IPS-NIHi7 (cell line): Measurements from ENCODE around the gene IDUA.
A peak's percentile ranks its signal among the peaks of the same experiment; 100 is the strongest.

Experiments used
- DNase-seq: peaks from one replicate; pipeline ENCODE4 v3.0.0; 2012; ENCODE audit warnings: mixed read lengths; ENCODE audit errors: extremely low spot score

Gene IDUA

DNA sequence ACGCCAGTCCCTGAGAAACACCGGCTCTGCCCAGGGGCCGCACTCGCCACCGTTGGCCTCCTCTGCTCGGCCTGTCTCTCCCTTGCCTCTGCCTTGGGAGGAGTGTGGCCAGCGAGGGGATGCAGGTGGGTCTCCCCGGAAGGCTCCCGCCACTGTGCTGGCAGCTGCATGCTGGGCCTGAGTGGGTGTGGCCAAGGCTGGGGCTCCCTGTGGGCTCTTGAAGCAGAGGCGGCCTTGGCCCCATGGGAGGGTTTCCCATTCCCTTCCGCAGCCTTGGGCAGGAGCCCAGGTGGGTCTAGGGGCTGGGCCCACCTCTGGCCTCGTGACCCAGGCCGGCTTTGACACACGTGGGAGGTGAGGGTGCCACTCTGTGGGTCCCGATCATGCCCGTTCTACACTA lies 43.7 kb downstream of the IDUA start:
- DNase-seq = no peak

DNA sequence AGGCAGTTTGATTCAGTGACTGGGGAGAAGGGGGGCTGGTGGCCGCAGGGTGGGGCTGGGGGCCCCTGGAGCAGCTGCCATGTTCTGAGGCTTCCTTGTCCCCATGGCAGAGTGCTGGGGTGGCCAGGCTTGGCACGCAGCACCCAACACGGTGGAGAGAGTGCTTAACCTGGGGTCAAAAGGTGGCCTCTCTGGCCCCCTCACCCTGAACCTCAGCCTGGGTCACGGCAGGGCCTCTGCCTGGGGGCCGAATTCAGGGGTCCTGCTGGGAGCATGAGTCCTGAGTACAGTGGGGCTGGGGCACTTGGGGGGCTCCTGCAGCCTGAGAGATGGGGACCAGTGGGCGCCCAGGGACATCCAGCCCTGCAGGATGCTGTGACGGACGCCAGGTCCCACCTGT lies 44.5 kb downstream of the IDUA start:
- no peak for DNase-seq

DNA sequence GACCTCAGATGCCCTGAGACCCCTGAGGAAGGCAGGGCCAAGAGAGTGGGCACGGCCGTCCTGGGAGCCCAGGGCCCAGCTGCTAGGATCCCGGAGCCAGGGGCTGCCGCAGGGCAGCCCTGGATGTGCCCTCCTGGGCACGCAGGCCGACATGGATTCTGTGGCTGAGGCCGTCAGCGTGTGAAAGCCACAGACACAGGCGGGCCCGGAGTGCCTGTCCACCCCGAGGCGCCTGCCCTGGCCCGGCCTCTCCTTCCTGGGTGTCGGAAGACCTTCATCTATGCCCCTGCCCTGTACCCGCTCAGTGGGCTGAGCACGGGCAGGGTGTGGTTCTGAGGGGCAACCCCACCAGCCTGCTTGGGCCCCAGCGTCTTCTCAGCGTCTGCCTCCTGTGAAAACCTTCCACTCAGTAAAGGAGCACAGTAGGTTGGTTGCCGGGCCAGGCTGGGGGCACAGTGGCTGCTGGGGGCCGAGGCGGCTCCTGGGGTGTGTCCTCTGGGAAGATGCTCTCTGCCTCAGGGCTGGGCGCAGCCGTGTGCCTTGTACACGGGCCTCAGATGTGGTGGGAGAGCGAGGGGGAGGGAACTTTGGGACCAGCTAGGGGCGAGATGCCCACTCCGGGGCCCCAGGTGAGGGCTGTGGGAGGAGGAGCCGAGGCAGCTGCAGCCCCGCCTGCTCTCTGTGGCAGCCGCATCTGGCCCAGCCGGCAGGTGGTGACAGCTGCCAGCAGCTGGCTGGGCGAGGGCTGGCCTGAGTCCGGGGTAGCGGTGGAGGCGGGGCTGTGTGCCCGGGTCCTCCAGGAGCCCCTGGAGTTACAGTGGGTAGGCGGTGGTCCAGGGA lies 45.3 kb downstream of the IDUA start:
- DNase-seq = peak; percentile 38

DNA sequence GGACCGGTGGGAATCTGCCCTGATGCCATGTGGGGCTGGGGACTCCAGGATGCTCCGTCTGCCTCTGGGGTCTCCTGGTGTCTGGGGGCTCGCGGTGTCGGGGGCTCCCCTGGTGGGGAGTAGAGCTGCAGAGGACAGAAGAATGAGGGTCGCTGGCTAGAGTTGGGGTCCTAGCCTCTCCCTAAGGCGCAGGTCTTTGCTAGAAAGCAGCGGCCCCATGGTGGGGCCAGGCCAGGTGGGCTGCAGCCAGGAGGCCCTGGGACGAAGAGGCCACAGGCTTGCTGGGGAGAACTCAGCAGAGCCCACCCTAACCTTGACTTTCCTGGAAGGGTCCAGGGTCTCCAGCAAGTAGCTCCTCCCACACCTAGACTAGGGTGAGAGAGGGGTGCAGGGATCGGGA lies 46.0 kb downstream of the IDUA start:
- DNase-seq = no peak

DNA sequence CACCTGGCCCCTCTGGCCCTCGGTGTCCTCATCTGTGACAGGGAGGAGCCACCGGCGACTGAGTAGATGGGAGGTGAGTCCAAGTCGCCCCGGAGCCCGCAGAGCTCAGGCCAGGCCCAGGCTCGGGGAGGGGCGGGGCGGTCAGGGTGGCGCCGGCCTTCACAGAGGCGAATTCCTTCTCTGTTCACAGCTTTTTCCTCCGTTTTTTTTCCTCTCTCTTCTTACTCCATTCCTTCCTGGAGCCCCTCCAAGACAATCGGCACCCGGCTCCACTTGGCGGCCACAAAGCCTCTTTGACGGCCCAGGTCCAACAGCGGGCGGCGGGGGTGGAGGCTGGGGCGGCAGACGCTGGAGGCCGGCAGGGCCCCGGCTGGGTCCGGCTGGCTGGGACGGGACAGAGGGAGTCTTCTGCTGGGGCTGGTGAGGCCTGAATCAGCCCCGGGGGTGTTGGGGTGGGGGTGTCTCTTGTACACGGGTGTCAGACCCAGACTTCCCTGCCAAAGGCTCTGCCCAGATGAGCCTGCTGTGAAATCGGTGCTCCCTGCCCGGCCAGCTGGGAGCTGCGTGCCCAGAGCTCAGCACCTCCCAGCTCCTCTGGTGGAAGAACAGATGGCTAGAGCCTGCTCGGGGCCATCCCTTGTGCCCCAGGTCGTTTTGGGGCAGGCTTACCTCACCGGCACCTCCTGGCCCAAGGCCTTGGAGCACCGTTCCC lies 47.2 kb downstream of the IDUA start:
- no peak for DNase-seq

DNA sequence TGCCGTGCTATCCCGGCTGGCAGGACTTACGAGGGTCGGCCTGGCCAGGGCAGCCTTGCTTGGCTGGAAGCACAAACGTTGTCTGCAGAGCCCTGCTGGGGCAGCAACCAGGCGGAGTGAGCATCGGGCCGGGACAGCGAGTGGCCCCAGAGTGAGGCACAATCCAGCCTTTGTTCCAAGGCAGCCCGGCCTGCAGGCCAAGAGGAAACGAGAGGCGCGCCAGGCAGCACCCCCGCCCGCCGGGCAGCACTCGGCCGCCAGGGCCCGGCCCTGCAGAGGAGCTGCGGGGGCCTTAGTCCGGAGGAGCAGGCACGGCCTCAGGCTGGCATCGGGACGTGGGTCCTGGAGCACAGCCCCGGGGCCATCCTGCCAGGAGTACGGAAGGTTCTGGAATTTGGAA lies 48.7 kb downstream of the IDUA start:
- no peak for DNase-seq

DNA sequence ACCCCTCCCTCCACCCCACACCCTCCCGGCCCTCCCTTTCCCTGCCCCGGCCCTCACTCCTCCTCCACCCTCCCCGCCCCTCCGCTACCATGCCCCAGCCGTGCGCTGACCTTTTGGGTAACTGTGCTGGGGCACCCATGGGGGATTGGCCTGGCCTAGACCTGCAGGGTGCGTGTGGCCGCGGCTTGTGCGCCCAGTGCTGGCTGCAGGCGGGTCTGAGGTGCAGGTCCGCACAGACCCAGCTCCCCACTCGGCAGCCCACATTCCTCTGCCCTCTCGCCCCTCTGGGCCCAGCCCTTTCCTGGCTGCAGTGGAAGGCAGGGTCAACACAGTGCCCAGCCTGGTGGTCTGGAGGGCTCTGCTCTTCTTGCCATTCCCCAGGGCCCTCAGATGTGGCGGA lies 49.3 kb downstream of the IDUA start:
- no peak for DNase-seq

DNA sequence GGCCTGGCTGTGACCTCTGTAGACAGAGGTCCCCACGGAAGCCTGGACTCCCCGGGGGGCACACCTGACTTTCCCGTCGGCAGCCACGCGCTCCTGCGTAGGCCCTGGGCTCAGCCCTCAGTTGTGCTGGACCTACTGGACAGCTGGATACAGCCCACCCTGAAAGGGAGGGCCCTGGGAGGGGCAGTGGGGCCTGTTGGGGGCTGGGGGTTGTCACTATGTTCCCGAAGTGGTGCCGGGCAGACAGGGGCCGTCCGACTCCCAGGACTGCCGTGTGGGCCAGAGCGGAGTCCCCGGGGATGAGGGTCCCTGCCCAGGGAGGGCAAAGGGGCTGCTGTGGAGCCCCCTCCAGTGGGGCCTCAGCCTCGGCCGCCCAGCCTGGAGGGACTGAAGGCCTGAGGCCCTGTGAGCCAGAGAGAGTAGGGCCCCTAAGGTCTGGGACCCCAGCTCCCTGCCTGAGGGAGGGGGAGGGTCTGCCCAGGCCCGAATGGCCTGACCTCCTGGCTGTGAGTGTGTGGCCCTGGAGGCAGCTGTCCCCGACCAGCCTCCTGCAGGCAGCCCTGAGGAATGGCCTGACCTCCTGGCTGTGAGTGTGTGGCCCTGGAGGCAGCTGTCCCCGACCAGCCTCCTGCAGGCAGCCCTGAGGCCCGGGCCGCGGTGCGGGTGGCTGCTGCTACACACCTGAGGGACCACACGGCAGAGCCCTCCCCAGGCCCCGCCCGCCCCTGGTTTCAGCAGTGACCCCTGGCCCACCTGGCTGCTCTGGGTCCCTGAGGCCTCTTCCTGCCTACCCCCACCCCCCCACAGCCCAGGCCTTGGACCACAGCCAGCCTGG lies 50.3 kb downstream of the IDUA start:
- no peak for DNase-seq

DNA sequence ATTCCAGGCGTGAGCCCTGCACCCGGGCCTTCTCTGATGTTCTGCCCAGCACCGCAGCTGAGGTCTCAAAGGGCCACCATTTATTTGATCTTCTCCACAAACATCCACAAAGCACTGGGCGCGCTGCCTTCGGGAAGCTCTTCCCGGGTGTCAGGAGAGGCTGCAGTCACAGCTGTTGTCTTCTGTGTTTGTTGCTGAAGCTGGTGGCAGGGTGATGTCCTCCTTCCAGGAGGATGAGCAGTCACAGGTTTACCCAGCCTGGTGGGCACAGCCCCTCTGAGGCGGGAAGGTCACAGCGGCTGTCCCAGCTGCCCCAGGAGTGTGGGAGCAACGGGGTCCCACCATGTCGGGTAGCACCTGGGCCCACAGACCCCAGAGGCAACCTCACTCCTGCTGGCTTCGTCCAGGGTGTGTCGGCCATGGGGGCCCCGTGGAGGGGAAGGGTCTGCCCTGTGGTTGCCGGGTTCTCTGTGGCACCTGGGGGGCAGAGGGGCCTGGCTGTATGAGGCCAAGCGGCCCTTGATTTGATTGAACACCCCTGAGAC lies 52.2 kb downstream of the IDUA start:
- DNase-seq = no peak

DNA sequence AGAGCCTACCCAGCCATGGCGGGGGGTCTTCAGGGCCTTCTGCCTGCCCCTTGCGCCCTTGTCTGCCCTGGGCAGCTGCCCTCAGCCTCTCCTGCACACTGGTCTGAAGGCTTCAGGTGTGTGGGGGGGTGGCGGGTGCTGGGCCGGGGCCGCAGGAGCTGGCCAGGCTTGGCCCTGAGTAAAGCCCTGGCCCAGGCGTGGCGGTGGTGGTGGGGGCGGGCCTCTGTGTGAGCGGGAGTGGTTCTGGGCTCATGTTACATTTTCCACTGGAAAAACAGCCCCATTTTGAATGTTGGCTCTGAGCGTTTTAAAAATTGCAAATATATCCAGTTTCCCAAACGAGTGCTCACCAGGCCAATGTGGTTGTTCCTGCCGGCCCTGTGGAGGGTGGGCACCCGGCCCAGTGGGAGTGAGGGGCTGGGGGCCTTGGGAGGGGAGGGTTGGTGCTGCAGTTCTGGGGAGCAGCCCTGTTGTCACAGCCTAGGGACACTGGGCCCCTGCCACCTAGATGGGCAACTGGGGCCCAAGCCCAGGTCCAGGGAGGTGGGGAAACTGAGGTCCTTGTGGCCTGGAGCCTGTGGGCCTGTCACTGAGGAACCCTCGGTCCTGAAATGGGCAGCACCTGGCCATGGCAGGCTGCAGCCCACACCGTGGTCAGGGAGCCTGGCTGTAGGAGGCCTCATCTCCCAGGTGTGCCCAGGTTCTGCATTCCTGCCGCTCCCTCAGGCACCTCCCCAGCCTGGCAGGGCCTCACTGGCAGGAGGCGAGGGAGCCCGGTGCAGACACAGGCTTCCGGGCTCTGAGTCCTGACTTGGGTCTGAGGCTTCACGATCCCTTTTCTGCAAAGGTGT lies 52.9 kb downstream of the IDUA start:
- peak; percentile 65 for DNase-seq

DNA sequence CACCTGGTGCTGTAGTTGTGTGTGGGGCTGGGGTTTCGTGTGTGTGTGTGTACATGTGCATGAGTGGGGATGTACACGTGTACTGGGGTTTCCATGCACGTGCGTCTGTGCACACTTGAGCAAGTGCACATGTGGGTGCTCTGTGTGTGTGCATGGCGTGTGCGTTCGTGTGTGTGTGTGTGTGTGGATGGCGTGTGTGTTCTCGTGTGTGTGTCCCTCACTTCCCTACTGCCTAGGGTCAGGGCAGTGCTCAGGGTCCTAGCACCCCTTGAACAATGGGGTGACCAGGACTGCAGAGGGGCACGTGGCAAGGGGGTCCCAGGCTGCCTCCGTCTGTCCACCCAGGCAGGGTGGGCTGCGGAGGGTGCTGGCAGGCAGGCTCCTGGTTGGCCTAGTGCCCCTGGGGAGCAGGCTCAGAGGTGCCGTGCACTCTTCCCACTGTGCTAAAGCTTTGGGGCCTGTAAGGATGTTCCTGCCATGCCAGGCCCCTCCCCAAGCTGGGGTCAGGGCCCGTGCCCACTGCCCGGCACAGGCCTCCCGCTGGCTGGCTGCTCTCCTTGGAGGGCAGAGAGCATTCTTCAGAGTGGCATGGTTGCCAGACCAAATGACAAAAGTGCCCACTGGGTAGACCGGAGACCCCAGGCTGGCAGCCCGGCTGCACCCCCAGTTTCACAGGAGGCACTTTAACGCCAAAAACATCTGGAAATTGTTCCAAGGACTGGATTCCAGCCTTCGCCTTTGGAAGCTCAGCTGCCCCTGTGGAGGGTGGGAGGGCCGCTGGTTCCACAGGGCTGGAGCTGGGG lies 53.7 kb downstream of the IDUA start:
- DNase-seq = no peak

DNA sequence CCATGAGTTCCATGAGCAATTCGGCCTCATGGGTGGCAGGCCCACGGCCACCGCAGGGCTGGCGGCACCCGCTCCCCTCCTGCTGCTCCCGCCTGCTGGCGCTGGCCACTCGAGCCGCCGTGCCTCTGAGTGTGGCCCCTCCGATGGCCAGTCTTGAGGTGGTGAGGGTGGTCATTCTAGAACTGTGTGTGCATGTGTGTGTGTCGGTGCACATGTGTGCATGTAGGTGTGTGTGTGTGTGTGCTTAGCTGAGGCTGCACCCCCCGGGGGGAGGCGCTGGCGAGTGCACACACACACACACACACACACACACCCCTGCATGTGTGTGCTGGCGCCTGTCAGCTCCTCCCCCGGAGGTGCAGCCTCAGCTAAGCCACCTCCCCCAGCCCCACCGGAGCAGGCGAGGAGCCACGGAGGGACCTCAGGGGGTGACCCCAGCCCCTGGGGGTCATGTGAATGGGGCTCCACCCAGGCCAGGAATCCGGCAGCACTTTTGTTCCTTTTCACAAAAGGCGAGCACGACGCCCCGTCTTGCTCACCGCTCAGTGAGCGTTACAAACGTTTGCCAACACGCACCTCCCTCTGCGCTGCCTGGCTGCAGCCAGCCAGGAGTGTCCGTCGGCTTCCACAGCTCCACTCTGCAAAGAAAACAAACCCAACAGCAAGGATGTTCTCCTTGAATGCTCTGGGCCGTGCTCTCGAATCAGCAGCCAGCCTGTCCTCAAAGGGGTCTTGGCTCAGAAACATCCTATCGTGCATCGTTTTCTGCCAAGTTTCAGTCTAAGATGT lies 54.5 kb downstream of the IDUA start:
- DNase-seq = no peak

DNA sequence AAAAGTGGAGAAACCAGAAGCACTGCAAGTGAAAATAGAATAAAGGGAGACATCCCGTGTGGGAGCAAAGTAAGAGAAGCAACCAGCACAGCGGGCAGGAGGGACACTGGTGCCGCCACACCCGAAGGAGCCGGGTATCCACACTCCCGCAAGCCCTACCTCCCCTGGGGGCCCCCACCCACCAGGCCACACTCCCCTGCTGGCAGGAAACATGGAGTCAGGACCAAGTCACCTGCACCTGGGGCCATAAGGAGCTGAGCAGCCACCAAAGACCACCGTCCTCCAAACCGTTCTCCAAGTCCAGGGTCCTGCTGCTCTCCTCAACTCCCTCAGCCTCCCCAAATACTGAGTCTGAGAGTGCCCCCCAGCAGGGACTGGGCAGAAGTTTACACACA lies 55.1 kb downstream of the IDUA start:
- no peak for DNase-seq

DNA sequence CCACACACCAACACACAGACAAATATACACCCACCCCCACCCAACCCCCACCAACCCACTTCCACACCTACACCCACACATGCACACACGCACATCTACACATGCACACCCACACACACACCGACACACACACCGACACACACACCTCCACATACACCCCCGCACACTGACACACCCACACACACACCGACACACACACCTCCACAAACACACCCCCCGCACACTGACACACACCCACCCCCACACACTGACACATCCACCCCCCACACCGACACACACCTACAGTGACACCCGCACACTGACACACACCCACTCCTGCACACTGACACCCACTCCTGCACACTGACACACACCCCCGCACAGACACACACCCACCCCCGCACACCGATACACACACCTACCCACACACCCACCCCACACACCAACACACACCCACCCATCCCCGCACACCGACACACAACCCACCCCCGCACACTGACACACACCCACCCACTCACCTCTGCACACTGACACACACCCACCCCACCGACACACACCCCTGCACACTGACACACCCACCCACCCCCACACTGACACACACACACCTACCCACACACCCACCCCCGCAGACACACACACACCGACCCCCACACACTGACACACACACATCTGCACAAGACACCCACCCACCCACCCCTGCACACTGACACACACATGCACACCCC lies 55.7 kb downstream of the IDUA start:
- no peak for DNase-seq

DNA sequence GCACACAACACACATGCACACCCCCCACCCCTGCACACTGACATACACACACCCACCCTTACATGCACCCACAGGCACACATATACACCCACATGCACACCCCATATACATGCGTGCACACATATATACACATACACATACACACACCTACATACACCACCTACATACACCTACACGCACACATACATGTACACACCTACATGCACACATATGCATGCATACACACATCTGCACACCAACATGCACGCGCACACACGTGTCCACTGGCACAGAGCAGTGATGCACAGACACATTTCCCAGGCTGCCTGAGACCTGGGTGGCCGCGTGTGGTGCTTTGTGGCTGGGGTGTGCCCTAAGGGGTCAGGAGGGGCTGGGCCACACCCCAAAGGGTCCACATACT lies 56.3 kb downstream of the IDUA start:
- no peak for DNase-seq

DNA sequence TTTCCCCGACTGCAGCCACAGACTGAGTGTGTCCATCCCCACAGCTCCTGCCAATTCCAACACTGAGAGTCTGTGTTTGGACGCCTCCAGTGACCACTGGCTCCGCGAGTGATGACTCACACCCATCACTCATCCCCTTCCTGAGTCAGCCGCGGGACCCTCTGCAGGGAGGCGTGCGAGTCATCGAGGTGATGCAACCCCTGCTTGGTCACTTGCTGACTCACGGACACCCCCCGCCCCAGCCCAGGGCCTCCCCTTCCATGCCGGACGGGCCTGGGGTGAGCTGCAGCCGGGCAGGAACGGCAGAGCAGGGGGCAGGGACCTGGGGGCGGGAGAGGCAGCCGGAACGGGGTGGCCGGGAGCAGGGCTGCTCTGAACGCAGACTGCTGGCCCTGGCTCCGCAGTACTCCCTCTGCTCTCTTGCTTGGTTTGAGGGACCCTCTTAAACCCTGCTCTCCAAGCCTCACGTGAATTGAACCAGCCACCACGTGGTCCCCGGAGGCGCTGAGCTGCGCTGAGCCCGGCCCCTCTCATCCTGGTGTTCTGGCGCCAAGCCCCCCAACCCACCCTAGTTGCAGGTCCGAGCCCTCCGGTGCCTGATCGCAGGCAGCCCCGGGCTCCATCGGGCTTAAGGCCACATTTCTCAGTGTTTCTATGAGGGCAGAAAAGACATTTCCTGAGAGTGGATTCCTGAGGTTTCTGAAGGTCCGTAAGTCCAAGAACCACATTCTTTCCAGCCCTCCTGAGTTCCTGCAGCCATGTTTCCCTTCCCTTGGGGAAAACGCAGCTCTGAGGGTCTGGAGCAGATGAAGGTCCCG lies 57.0 kb downstream of the IDUA start:
- peak; percentile 77 for DNase-seq

DNA sequence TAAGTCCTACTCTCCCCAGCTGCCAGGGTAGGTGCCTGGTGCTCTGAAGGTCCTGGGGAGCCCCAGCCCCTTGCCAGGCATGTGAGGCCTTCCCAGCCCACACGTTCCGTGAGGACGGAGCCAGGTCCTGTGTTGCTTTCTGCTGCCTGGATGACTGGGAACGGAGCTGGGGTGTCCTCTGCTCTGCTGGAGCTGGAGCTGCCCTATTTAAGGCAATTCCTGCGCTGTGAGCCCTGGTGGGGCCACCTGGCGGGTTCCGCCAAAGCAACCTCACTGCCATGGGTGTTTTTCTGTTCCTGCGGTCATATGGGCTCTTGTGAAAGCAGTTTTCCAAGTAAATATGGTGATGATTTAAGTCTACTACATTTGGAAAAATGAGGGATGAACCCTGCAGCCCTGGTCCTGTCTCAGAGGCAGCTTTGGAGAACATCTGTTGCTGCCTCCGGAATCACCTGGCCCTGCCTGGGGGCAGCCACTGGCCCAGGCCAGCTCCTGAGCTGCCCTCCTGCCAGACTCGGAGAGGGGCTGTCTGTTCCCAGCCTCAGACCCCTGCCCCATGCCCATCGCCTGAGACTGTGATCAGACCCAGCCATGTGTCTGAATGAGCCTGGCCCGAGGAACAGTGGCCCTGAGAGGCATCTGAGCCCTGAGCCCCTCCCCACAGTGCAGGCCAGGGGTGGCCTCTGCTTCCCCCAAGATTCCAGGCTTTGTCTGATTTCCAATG lies 57.8 kb downstream of the IDUA start:
- no peak for DNase-seq
